ENCODE measurements around the gene IL19. TPM values are rescaled to one million over a fixed set of nuclear protein-coding genes. Genes with fewer than 3 reads are reported as not detected.

IL19 gene
- polyA plus RNA-seq, 2 donors, result 0.22 to 1.4 TPM

- no peak overlapping the region for H3K4me3 ChIP-seq (ENCODE audit: low read depth in 1 of 2, low read length in 2 of 2)
- H3K27ac ChIP-seq (ENCODE audit: low read depth in 2 of 2, low read length in 1 of 2), result no peak overlapping the region
- no peaks in the 10 kb centered on the region for H3K9me3 ChIP-seq (ENCODE audit: control insufficient read depth in 2 of 2, insufficient read depth in 1 of 2, low read depth in 1 of 2, low read length in 1 of 2)
- H3K4me1 ChIP-seq (ENCODE audit: control insufficient read depth in 2 of 2, insufficient read depth in 2 of 2, low read length in 1 of 2), result no peaks in the 10 kb centered on the region
- no peaks in the 10 kb centered on the region for H3K36me3 ChIP-seq (ENCODE audit: control insufficient read depth in 2 of 2, insufficient read depth in 2 of 2, low read length in 1 of 2)
- WGBS, 2 donors, result 86 to 88% methylated on average over 3 of the region's 3 CpGs
- no peaks in the 10 kb centered on the region for H3K27me3 ChIP-seq (ENCODE audit: control insufficient read depth in 1 of 2, insufficient read depth in 2 of 2, low read length in 2 of 2)
These were observed 101.6 kb downstream of the IL19 start for GRCh38 chr1:206872139-206872538.

- no peaks in the 10 kb centered on the region for H3K27me3 ChIP-seq (ENCODE audit: control insufficient read depth in 1 of 2, insufficient read depth in 2 of 2, low read length in 2 of 2)
- peaks cover 2 to 4% of the 10 kb centered on the region in 2 donors for H3K9me3 ChIP-seq (ENCODE audit: control insufficient read depth in 2 of 2, insufficient read depth in 1 of 2, low read depth in 1 of 2, low read length in 1 of 2)
- H3K4me1 ChIP-seq (ENCODE audit: control insufficient read depth in 2 of 2, insufficient read depth in 2 of 2, low read length in 1 of 2), result no peaks in the 10 kb centered on the region
- H3K4me3 ChIP-seq (ENCODE audit: low read depth in 1 of 2, low read length in 2 of 2), result no peak overlapping the region
- WGBS, 2 donors, result 45 to 64% methylated on average over 3 of the region's 3 CpGs
- H3K36me3 ChIP-seq (ENCODE audit: control insufficient read depth in 2 of 2, insufficient read depth in 2 of 2, low read length in 1 of 2), result no peaks in the 10 kb centered on the region
- H3K27ac ChIP-seq (ENCODE audit: low read depth in 2 of 2, low read length in 1 of 2), result peak overlapping the region in 1 of 2 donors; percentile 17
These were observed 103.1 kb downstream of the IL19 start for GRCh38 chr1:206873603-206874188.

- WGBS, 2 donors, result 81 to 85% methylated on average over 3 of the region's 3 CpGs
- Histone ChIP-seq H3K27me3 (ENCODE audit: control insufficient read depth in 1 of 2, insufficient read depth in 2 of 2, low read length in 2 of 2) (no peaks in the 10 kb centered on the region), H3K9me3 (ENCODE audit: control insufficient read depth in 2 of 2, insufficient read depth in 1 of 2, low read depth in 1 of 2, low read length in 1 of 2) (peaks cover 2 to 4% of the 10 kb centered on the region in 2 donors), H3K4me3 (ENCODE audit: low read depth in 1 of 2, low read length in 2 of 2) (no peak overlapping the region), H3K27ac (ENCODE audit: low read depth in 2 of 2, low read length in 1 of 2) (no peak overlapping the region), H3K36me3 (ENCODE audit: control insufficient read depth in 2 of 2, insufficient read depth in 2 of 2, low read length in 1 of 2) (no peaks in the 10 kb centered on the region), H3K4me1 (ENCODE audit: control insufficient read depth in 2 of 2, insufficient read depth in 2 of 2, low read length in 1 of 2) (no peaks in the 10 kb centered on the region)
These were observed 105.3 kb downstream of the IL19 start for GRCh38 chr1:206875752-206876377.

GRCh38 chr1:206878456-206878855 is 107.9 kb downstream of the IL19 start:
- H3K4me1 ChIP-seq (ENCODE audit: control insufficient read depth in 2 of 2, insufficient read depth in 2 of 2, low read length in 1 of 2), result no peaks in the 10 kb centered on the region
- H3K36me3 ChIP-seq (ENCODE audit: control insufficient read depth in 2 of 2, insufficient read depth in 2 of 2, low read length in 1 of 2), result no peaks in the 10 kb centered on the region
- H3K4me3 ChIP-seq (ENCODE audit: low read depth in 1 of 2, low read length in 2 of 2), result no peak overlapping the region
- H3K9me3 ChIP-seq (ENCODE audit: control insufficient read depth in 2 of 2, insufficient read depth in 1 of 2, low read depth in 1 of 2, low read length in 1 of 2), result peaks cover 2 to 4% of the 10 kb centered on the region in 2 donors
- H3K27me3 ChIP-seq (ENCODE audit: control insufficient read depth in 1 of 2, insufficient read depth in 2 of 2, low read length in 2 of 2), result no peaks in the 10 kb centered on the region
- no peak overlapping the region for H3K27ac ChIP-seq (ENCODE audit: low read depth in 2 of 2, low read length in 1 of 2)

- Histone ChIP-seq H3K9me3 (ENCODE audit: control insufficient read depth in 2 of 2, insufficient read depth in 1 of 2, low read depth in 1 of 2, low read length in 1 of 2) (peaks cover 2 to 4% of the 10 kb centered on the region in 2 donors), H3K4me1 (ENCODE audit: control insufficient read depth in 2 of 2, insufficient read depth in 2 of 2, low read length in 1 of 2) (no peaks in the 10 kb centered on the region), H3K27ac (ENCODE audit: low read depth in 2 of 2, low read length in 1 of 2) (no peak overlapping the region), H3K4me3 (ENCODE audit: low read depth in 1 of 2, low read length in 2 of 2) (no peak overlapping the region), H3K36me3 (ENCODE audit: control insufficient read depth in 2 of 2, insufficient read depth in 2 of 2, low read length in 1 of 2) (no peaks in the 10 kb centered on the region), H3K27me3 (ENCODE audit: control insufficient read depth in 1 of 2, insufficient read depth in 2 of 2, low read length in 2 of 2) (no peaks in the 10 kb centered on the region)
- WGBS, 2 donors, result 79 to 82% methylated on average over 3 of the region's 3 CpGs
These were observed 109.7 kb downstream of the IL19 start for GRCh38 chr1:206880314-206880713.

- Histone ChIP-seq H3K36me3 (ENCODE audit: control insufficient read depth in 2 of 2, insufficient read depth in 2 of 2, low read length in 1 of 2) (no peaks in the 10 kb centered on the region), H3K27me3 (ENCODE audit: control insufficient read depth in 1 of 2, insufficient read depth in 2 of 2, low read length in 2 of 2) (no peaks in the 10 kb centered on the region), H3K27ac (ENCODE audit: low read depth in 2 of 2, low read length in 1 of 2) (no peak overlapping the region), H3K9me3 (ENCODE audit: control insufficient read depth in 2 of 2, insufficient read depth in 1 of 2, low read depth in 1 of 2, low read length in 1 of 2) (peaks cover 2 to 4% of the 10 kb centered on the region in 2 donors), H3K4me1 (ENCODE audit: control insufficient read depth in 2 of 2, insufficient read depth in 2 of 2, low read length in 1 of 2) (no peaks in the 10 kb centered on the region), H3K4me3 (ENCODE audit: low read depth in 1 of 2, low read length in 2 of 2) (no peak overlapping the region)
- WGBS, 2 donors, result 72 to 76% methylated on average over 3 of the region's 3 CpGs
These were observed 112.0 kb downstream of the IL19 start for GRCh38 chr1:206882555-206882954.

- Histone ChIP-seq H3K27ac (ENCODE audit: low read depth in 2 of 2, low read length in 1 of 2) (no peak overlapping the region), H3K4me3 (ENCODE audit: low read depth in 1 of 2, low read length in 2 of 2) (no peak overlapping the region), H3K9me3 (ENCODE audit: control insufficient read depth in 2 of 2, insufficient read depth in 1 of 2, low read depth in 1 of 2, low read length in 1 of 2) (peaks cover 2 to 3% of the 10 kb centered on the region in 2 donors), H3K27me3 (ENCODE audit: control insufficient read depth in 1 of 2, insufficient read depth in 2 of 2, low read length in 2 of 2) (no peaks in the 10 kb centered on the region), H3K36me3 (ENCODE audit: control insufficient read depth in 2 of 2, insufficient read depth in 2 of 2, low read length in 1 of 2) (no peaks in the 10 kb centered on the region), H3K4me1 (ENCODE audit: control insufficient read depth in 2 of 2, insufficient read depth in 2 of 2, low read length in 1 of 2) (no peaks in the 10 kb centered on the region)
- WGBS, 2 donors, result 94 to 97% methylated on average over 1 of the region's 1 CpG
These were observed 112.6 kb downstream of the IL19 start for GRCh38 chr1:206883160-206883559.

- H3K27me3 ChIP-seq (ENCODE audit: control insufficient read depth in 1 of 2, insufficient read depth in 2 of 2, low read length in 2 of 2), result no peaks in the 10 kb centered on the region
- 88 to 96% methylated on average over 2 of the region's 2 CpGs for WGBS, 2 donors
- H3K27ac ChIP-seq (ENCODE audit: low read depth in 2 of 2, low read length in 1 of 2), result no peak overlapping the region
- H3K36me3 ChIP-seq (ENCODE audit: control insufficient read depth in 2 of 2, insufficient read depth in 2 of 2, low read length in 1 of 2), result no peaks in the 10 kb centered on the region
- no peak overlapping the region for H3K4me3 ChIP-seq (ENCODE audit: low read depth in 1 of 2, low read length in 2 of 2)
- H3K9me3 ChIP-seq (ENCODE audit: control insufficient read depth in 2 of 2, insufficient read depth in 1 of 2, low read depth in 1 of 2, low read length in 1 of 2), result no peaks in the 10 kb centered on the region
- H3K4me1 ChIP-seq (ENCODE audit: control insufficient read depth in 2 of 2, insufficient read depth in 2 of 2, low read length in 1 of 2), result no peaks in the 10 kb centered on the region
These were observed 113.3 kb downstream of the IL19 start for GRCh38 chr1:206883876-206884275.

GRCh38 chr1:206885341-206886060 is 114.9 kb downstream of the IL19 start:
- H3K27ac ChIP-seq (ENCODE audit: low read depth in 2 of 2, low read length in 1 of 2), result no peak overlapping the region
- no peak overlapping the region for H3K4me3 ChIP-seq (ENCODE audit: low read depth in 1 of 2, low read length in 2 of 2)
- WGBS, 2 donors, result 44 to 62% methylated on average over 3 of the region's 3 CpGs

More at GRCh38 chr1:206885341-206886060, 114.9 kb downstream of the IL19 start:
- Histone ChIP-seq H3K4me1 (ENCODE audit: control insufficient read depth in 2 of 2, insufficient read depth in 2 of 2, low read length in 1 of 2) (no peaks in the 10 kb centered on the region), H3K9me3 (ENCODE audit: control insufficient read depth in 2 of 2, insufficient read depth in 1 of 2, low read depth in 1 of 2, low read length in 1 of 2) (no peaks in the 10 kb centered on the region), H3K36me3 (ENCODE audit: control insufficient read depth in 2 of 2, insufficient read depth in 2 of 2, low read length in 1 of 2) (no peaks in the 10 kb centered on the region), H3K27me3 (ENCODE audit: control insufficient read depth in 1 of 2, insufficient read depth in 2 of 2, low read length in 2 of 2) (no peaks in the 10 kb centered on the region)

All from esophagus (tissue), 2 donors.